Parathyroid adenoma (tissue), 2 donors: ENCODE measurements around the gene KIF1A.
"Not testable (repeated sequence)": the region's sequence is repeated elsewhere in the genome, so short reads cannot be mapped to it uniquely, and the experiment has no call there.

ENCODE experiments used
- H2AFZ ChIP-seq: fragments of 300-600 bp; sonication (generic); one replicate; pipeline ENCODE4 v1.7.0; 2017; ENCODE audit warnings: antibody characterized with exemption, mild to moderate bottlenecking
- H3K27ac ChIP-seq: fragments of 300-600 bp; sonication (generic); one replicate; pipeline ENCODE4 v1.7.0; 2017
- H3K27me3 ChIP-seq: fragments of 300-600 bp; sonication (generic); one replicate; pipeline ENCODE4 v1.7.0; 2017; ENCODE audit warnings: low read length; ENCODE audit not compliant: control insufficient read depth, insufficient read depth
- H3K36me3 ChIP-seq: fragments of 300-600 bp; sonication (generic); one replicate; pipeline ENCODE4 v1.7.0; 2017; ENCODE audit warnings: low read length; ENCODE audit not compliant: control insufficient read depth, insufficient read depth
- H3K4me1 ChIP-seq: fragments of 300-600 bp; sonication (generic); one replicate; pipeline ENCODE4 v1.7.0; 2017; ENCODE audit warnings: control low read depth
- H3K4me2 ChIP-seq: fragments of 300-600 bp; sonication (generic); one replicate; pipeline ENCODE4 v1.7.0; 2017; ENCODE audit warnings: low read length
- H3K4me3 ChIP-seq: fragments of 300-600 bp; sonication (generic); one replicate; pipeline ENCODE4 v1.7.0; 2017; ENCODE audit warnings: low read depth, low read length
- H3K79me2 ChIP-seq: fragments of 300-600 bp; sonication (generic); one replicate; pipeline ENCODE4 v1.7.0; 2017; ENCODE audit warnings: control low read depth
- H3K9ac ChIP-seq: fragments of 300-600 bp; sonication (generic); one replicate; pipeline ENCODE4 v1.7.0; 2017; ENCODE audit warnings: mild to moderate bottlenecking
- H3K9me3 ChIP-seq: fragments of 300-600 bp; sonication (generic); one replicate; pipeline ENCODE4 v1.7.0; 2017; ENCODE audit warnings: low read length; ENCODE audit not compliant: control insufficient read depth
- TF ChIP-seq, protein P1 (sequence below): fragments of 300-600 bp; sonication (generic); IDR thresholded peaks from one replicate; pipeline ENCODE4 v1.7.0; 2017; ENCODE audit warnings: antibody characterized with exemption, mild to moderate bottlenecking
- donor health status: primary hyperparathyroidism.

KIF1A gene

DNA sequence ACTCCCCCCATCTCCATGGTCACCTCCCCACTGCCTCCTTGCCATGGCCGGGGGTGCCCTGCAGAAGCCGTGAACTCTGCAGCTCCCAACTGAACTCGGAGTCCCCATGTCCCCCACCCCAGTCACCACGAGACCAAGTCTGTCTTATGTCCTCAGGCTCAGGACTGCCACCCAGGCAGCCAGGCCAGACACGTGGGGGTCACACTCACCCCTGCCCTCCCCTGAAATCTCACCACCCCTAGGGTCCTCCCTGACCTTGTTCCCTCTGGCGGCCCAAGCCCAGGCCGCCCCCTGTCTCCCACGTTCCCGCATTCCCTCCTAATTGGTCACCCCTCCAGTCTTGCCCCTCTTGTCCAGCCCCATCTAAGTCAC is 117.4 kb downstream of the KIF1A start:
- Histone ChIP-seq H3K36me3 (no peaks in the 10 kb centered on the region), H3K9ac (no peak overlapping the region), H2AFZ (no peak overlapping the region), H3K4me3 (no peak overlapping the region), H3K9me3 (no peaks in the 10 kb centered on the region), H3K4me2 (no peak overlapping the region), H3K27ac (no peak overlapping the region), H3K4me1 (no peaks in the 10 kb centered on the region), H3K27me3 (no peaks in the 10 kb centered on the region), H3K79me2 (no peaks in the 10 kb centered on the region)
- TF ChIP-seq, protein P1, sequence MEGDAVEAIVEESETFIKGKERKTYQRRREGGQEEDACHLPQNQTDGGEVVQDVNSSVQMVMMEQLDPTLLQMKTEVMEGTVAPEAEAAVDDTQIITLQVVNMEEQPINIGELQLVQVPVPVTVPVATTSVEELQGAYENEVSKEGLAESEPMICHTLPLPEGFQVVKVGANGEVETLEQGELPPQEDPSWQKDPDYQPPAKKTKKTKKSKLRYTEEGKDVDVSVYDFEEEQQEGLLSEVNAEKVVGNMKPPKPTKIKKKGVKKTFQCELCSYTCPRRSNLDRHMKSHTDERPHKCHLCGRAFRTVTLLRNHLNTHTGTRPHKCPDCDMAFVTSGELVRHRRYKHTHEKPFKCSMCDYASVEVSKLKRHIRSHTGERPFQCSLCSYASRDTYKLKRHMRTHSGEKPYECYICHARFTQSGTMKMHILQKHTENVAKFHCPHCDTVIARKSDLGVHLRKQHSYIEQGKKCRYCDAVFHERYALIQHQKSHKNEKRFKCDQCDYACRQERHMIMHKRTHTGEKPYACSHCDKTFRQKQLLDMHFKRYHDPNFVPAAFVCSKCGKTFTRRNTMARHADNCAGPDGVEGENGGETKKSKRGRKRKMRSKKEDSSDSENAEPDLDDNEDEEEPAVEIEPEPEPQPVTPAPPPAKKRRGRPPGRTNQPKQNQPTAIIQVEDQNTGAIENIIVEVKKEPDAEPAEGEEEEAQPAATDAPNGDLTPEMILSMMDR, result no peak

DNA sequence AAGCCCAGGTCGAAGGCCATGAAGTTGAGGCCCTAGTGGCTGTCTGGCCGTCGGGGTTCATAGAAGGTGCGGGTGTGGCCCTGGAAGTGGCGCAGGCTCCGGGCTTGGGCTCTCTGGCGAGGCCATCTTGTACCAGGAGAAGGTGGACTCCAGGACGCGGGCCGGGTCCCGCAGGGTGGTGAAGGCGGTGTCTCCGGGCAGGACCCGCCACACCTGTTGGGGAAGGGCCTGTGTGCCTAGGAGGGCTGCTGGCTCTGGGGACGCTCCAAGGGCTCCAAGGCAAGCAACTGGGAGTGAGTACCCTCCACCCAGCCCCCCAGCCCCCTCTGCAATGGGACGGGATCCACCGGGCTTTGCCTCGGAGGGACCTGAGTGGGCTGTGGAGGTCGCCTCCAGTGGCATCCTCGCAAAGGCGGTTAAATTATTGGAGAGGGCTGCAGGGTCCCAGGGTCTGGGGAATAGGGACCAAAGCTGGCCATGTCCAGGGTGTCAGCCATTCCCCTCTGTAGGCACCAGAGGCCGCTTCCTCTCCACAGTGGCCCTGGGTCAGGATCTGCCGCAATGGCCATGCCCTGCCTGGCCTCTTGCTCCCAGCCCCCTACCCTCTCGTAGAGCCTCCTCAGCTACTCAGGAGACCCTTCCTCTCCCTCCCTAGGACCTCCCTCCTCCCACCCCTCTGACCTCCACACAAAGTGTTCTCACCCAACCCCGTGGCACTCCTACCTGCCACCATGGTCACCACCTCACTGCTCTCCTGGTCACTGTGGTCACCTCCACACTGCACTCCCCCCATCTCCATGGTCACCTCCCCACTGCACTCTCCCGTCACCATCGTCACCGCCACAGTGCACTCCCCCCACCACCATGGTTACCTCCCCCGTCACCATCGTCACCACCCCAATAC is 118.0 kb downstream of the KIF1A start:
- Histone ChIP-seq H3K4me2 (no peak overlapping the region), H3K36me3 (no peaks in the 10 kb centered on the region), H3K79me2 (no peaks in the 10 kb centered on the region), H3K9ac (no peak overlapping the region), H2AFZ (no peak overlapping the region), H3K4me1 (no peaks in the 10 kb centered on the region), H3K27me3 (no peaks in the 10 kb centered on the region), H3K4me3 (no peak overlapping the region), H3K27ac (no peak overlapping the region), H3K9me3 (no peaks in the 10 kb centered on the region)
- TF ChIP-seq, protein P1, result no peak

DNA sequence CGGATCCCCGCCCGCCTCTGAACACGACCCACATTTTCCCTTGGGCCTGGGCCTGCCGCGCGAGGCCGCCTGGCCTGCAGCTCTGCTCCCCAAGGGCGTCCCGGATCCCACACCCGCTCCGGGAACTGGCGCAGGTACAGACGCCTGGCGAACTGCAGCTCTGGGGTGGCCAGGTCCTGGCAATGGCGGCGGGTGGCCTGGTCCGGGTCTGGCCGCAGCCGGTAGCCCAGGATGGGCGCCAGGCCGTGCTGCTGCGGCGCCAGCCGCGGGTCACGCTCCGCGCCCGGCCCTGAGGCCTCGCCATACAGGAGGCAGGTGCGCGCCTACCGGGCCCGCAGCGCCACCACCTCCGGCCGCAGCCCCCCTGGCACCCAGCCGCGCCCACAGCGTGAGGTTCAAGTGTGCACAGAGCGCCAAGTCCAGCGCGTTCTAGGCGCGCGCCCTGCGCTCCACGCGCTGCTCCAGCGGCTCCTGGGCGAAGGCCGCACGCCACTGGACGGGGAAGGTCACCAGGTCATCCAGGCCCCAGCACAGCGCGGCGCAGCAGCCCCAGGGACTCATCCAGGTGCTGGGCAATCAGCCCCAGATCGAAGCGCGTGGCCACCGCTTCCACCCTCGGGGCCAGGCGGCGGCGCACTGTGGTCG is 118.8 kb downstream of the KIF1A start:
- Histone ChIP-seq H3K9ac (no peak overlapping the region), H3K36me3 (no peaks in the 10 kb centered on the region), H2AFZ (no peak overlapping the region), H3K4me2 (no peak overlapping the region), H3K27me3 (no peaks in the 10 kb centered on the region), H3K79me2 (no peaks in the 10 kb centered on the region), H3K4me1 (no peaks in the 10 kb centered on the region), H3K4me3 (no peak overlapping the region), H3K27ac (no peak overlapping the region), H3K9me3 (no peaks in the 10 kb centered on the region)
- TF ChIP-seq, protein P1, result no peak

DNA sequence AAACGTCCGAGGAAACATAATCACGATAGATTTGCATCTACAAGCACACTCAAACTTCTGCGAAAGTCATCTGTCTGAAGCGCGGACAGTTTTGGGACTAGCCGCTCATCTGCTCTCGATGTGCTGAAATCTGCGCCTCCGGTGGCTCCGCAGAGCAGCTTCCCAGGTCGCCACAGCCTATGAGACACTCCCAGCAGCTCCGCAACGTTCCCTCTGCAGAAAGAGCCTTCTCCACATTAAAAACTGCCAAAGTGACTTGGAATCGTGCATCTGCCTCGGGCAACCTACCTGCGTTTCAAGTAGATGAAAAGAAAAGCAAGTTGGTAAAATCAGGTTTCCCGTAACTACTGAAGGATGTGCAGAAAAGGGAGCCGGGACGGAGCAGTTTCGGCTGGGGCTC is 119.4 kb downstream of the KIF1A start:
- not testable (repeated sequence) for H3K4me2 ChIP-seq, H3K27ac ChIP-seq, H3K4me3 ChIP-seq, H3K36me3 ChIP-seq, H2AFZ ChIP-seq, H3K9ac ChIP-seq, H3K27me3 ChIP-seq, H3K9me3 ChIP-seq, H3K4me1 ChIP-seq, H3K79me2 ChIP-seq

DNA sequence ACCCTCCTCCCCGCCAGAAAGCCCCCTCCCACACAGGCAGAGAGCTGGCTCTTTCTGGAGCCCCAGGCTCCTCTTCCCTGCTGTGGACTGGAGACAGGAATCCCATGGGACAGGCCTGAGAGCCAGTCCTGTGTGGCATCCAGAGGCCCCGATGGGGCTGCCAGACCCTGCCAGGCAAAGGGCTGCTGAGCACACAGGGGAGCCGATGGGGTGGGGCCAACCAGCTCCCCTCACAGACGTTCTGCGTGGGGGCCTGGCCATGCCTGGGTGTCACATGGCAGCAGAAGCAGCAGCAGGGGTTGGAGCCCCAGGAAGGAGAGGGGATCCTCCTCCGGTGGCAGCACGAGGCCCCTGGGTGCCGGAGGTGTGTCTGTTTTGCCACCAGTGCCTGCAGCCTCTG is 120.2 kb downstream of the KIF1A start:
- not testable (repeated sequence) for H3K4me1 ChIP-seq, H2AFZ ChIP-seq, H3K4me3 ChIP-seq, H3K9me3 ChIP-seq, H3K27ac ChIP-seq, H3K4me2 ChIP-seq, H3K36me3 ChIP-seq, H3K27me3 ChIP-seq, H3K79me2 ChIP-seq, H3K9ac ChIP-seq

DNA sequence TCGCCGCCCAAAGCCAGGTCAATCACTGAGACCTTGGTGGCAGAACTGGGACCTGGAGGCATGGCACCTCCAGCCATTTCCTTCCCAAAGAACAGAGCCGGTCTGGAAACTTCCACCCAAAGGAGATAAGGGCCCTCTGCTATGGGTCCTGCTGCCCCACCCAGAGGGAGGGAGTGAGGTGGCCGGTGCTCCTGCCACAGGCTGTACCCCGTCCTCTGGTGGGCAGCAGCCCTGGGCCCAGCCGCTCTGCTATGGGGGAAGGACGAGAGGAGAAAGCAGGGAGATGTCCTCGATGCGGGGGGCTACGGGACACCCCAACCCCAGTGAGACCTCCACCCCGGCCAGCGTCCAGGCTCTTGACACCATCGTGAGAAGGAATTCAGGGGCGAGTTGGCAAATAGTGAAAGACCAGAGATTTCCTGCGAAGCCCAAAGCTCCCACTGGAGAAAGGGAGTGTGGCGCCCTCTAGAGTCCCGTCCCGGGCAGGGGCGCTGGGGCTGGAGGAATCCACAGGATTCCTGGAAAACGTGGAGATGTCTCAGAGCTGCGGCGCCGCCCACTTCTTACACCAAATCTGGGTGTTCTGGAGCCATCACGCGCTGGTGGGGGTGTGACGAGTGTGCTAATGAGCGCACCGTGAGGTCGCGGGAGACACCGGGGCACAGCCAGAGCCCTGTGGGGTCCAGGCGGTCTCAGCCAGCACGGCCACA is 121.0 kb downstream of the KIF1A start:
- not testable (repeated sequence) for H3K4me1 ChIP-seq, H3K27me3 ChIP-seq, H3K36me3 ChIP-seq, H3K4me3 ChIP-seq, H3K9me3 ChIP-seq, H3K4me2 ChIP-seq, H3K79me2 ChIP-seq, H3K9ac ChIP-seq, H3K27ac ChIP-seq, H2AFZ ChIP-seq

DNA sequence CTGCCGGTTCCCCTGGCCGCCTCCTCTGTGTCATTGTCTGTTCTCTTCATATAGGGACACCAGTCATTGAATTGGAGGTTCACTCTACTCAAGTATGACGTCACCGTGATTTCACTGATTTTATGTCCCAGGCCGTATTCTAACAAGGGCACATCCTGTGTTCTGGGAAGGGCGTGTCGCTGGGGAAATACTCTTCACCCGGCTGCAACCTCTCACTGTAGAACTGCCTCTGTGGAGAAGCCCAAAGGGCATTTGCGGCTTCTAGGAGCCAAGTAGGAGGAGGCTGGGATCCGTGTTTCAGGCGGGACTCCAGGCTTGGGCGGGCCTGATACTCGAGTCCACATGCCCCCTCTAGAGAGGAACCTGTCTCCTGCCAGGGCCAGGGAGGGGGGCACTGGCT is 123.5 kb downstream of the KIF1A start:
- not testable (repeated sequence) for H2AFZ ChIP-seq, H3K36me3 ChIP-seq, H3K9me3 ChIP-seq, H3K27me3 ChIP-seq, H3K4me1 ChIP-seq, H3K9ac ChIP-seq, H3K4me2 ChIP-seq, H3K4me3 ChIP-seq, H3K27ac ChIP-seq, H3K79me2 ChIP-seq

DNA sequence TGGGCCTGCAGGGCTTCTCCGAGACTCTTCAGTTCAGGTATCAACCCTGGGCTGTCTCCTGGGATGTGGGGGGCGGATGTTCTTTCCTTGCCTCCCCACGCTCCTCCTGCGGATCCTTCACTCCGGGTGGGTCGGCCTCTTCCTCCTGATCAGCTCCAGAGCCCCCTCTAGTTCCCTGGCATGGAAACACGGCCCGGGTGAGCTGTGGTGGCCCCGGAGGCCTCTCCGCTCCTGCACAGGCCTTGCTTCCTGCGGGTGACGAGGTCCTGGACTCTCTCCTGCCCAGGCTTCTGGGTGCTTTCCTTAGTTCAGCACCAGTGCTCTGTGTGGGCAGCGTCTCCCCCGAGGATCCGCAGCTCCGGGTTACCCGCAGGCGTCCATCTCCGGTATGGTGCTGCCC is 124.4 kb downstream of the KIF1A start:
- H3K4me2 ChIP-seq, H3K79me2 ChIP-seq, H2AFZ ChIP-seq, H3K27me3 ChIP-seq, H3K36me3 ChIP-seq, H3K27ac ChIP-seq, H3K9me3 ChIP-seq, H3K9ac ChIP-seq, H3K4me1 ChIP-seq, H3K4me3 ChIP-seq: not testable (repeated sequence)
